GM12878 (cell line): ENCODE measurements around the gene PRPF18. TPM values are rescaled to one million over a fixed set of nuclear protein-coding genes. Genes with fewer than 3 reads are reported as not detected.

Experiments used
- ATAC-seq: fragments of 200-7000 bp; cut with Tn5 transposase; 3 replicates; pipeline ENCODE4 v1.9.1; 2020; ENCODE audit warnings: mild to moderate bottlenecking, moderate library complexity
- BruUV-seq: library from RNA; stranded (reverse); fragments of 400-500 nt; replicated peaks from 2 replicates; lab custom pipeline; 2021; lab: Mats Ljungman, UMichigan
- CTCF ChIA-PET: fragments of 300-600 bp; sonication (Branson Sonifier 250); formaldehyde crosslinking; extraction: SDS; loops from one replicate; lab custom pipeline; 2021; ENCODE audit warnings: inconsistent platforms; lab: Yijun Ruan, JAX
- POLR2A ChIA-PET: fragments of 350-600 bp; formaldehyde crosslinking; extraction: SDS; loops from one replicate; lab custom pipeline; 2021; ENCODE audit warnings: inconsistent platforms; lab: Charles Lee
- RAD21 ChIA-PET: fragments of 300-600 bp; sonication (Branson Sonifier 250); formaldehyde crosslinking; loops from one replicate; lab custom pipeline; 2023; ENCODE audit warnings: antibody characterized with exemption; ENCODE audit not compliant: unreplicated experiment; lab: Charles Lee
- SMC1A ChIA-PET: fragments of 300-600 bp; sonication (Branson Sonifier 250); formaldehyde crosslinking; loops from one replicate; lab custom pipeline; 2023; ENCODE audit not compliant: unreplicated experiment, uncharacterized antibody; lab: Charles Lee
- DNase-seq: peaks from one replicate; pipeline ENCODE4 v3.0.0-alpha.2; 2011; ENCODE audit warnings: low read depth, low spot score
- FAIRE-seq: peaks from 3 replicates; lab custom pipeline; 2011; peaks lifted over from hg19 to GRCh38; lab: Jason Lieb, UNC
- H2AFZ ChIP-seq: 2 replicates; pipeline ENCODE4 v1.6.0; 2011; ENCODE audit warnings: low read depth, low read length, control low read depth; ENCODE audit not compliant: control insufficient read depth
- H3K27ac ChIP-seq: 2 replicates; pipeline ENCODE4 v1.5.1; 2011; ENCODE audit warnings: control low read depth; ENCODE audit not compliant: control insufficient read depth, insufficient read depth
- H3K27me3 ChIP-seq, 2 experiments: replicated peaks in 1 of 2; 2 replicates each; pipeline versions ENCODE4 v1.6.0 to v1.6.1; 2011; ENCODE audit warnings: low read length in 1 of 2; ENCODE audit not compliant: control insufficient read depth in 2 of 2, insufficient read depth in 2 of 2
- H3K36me3 ChIP-seq, 2 experiments: 2 replicates each; pipeline ENCODE4 v1.5.1; 2011; ENCODE audit warnings: low read length in 1 of 2; ENCODE audit not compliant: control insufficient read depth in 2 of 2, insufficient read depth in 2 of 2
- H3K4me1 ChIP-seq: 2 replicates; pipeline ENCODE4 v1.6.1; 2011; ENCODE audit warnings: mild to moderate bottlenecking, low read length, moderate library complexity, mixed read lengths; ENCODE audit not compliant: control insufficient read depth, insufficient read depth
- H3K4me2 ChIP-seq: 2 replicates; pipeline ENCODE4 v1.6.0; 2011; ENCODE audit warnings: control low read depth; ENCODE audit not compliant: control insufficient read depth, insufficient read depth
- H3K4me3 ChIP-seq: fragments of 200-600 bp; sonication (generic); 2 replicates; pipeline ENCODE4 v1.5.1; 2016
- H3K79me2 ChIP-seq: 2 replicates; pipeline ENCODE4 v1.6.0; 2011; ENCODE audit warnings: low read length; ENCODE audit not compliant: control insufficient read depth, insufficient read depth
- H3K9ac ChIP-seq: 2 replicates; pipeline ENCODE4 v1.8.0; 2011; ENCODE audit warnings: low read length, control low read depth, mixed read lengths; ENCODE audit not compliant: control insufficient read depth, insufficient read depth
- H3K9me3 ChIP-seq: replicated peaks from 3 replicates; pipeline ENCODE4 v1.5.1; 2011; ENCODE audit warnings: mild to moderate bottlenecking, low read length; ENCODE audit not compliant: control insufficient read depth, insufficient read depth
- H4K20me1 ChIP-seq: 2 replicates; pipeline ENCODE4 v1.6.0; 2011; ENCODE audit not compliant: control insufficient read depth, insufficient read depth
- BCL3 ChIP-seq: IDR thresholded peaks from 2 replicates; pipeline ENCODE4 v1.6.1; 2011; ENCODE audit warnings: borderline replicate concordance, low read depth, mild to moderate bottlenecking, moderate library complexity, low read length; ENCODE audit not compliant: insufficient read depth, poor library complexity, severe bottlenecking
- BMI1 ChIP-seq: fragments of 450-650 bp; IDR thresholded peaks from 2 replicates; pipeline ENCODE4 v1.6.1; 2016; ENCODE audit warnings: mild to moderate bottlenecking, moderate library complexity, borderline replicate concordance
- ESRRA ChIP-seq: IDR thresholded peaks from 2 replicates; pipeline ENCODE4 v1.6.1; 2012; ENCODE audit warnings: mild to moderate bottlenecking, low read length, improper control_type of control experiment
- HDAC2 ChIP-seq: fragments of 200-600 bp; sonication (generic); IDR thresholded peaks from 2 replicates; pipeline ENCODE4 v1.6.1; 2017
- MTA2 ChIP-seq: fragments of 450-650 bp; IDR thresholded peaks from 2 replicates; pipeline ENCODE4 v1.6.1; 2016; ENCODE audit warnings: low read depth, mild to moderate bottlenecking, moderate library complexity
- STAT3 ChIP-seq: IDR thresholded peaks from 2 replicates; pipeline ENCODE4 v1.6.1; 2011; ENCODE audit warnings: low read depth, low read length, improper control_type of control experiment
- ZSCAN29 ChIP-seq: fragments of 450-650 bp; IDR thresholded peaks from 2 replicates; pipeline ENCODE4 v1.6.1; 2017; ENCODE audit warnings: mild to moderate bottlenecking, moderate library complexity
- WGBS: methylation state at CpG from one replicate; pipeline ENCODE4 v1.1.6; 2016; ENCODE audit warnings: low lambda C conversion rate; ENCODE audit not compliant: insufficient replicate concordance, insufficient coverage; ENCODE audit errors: missing lambda C conversion rate; 5-methylcytosine and 5-hydroxymethylcytosine counted together
- in situ Hi-C: fragments of 300-500 bp; cut with MboI; formaldehyde crosslinking; loops from 9 replicates; pipeline ENCODE4 v1.14.3; 2018; ENCODE audit warnings: mixed read lengths
- intact Hi-C: fragments of 100-400 bp; cut with micrococcal nuclease; formaldehyde crosslinking; loops from one replicate; pipeline ENCODE4 v1.14.2; 2022; ENCODE audit not compliant: unreplicated experiment
- polyA plus RNA-seq, 11 experiments: library from polyadenylated mRNA; depleted of rRNA in 4 of 11; unstranded in 6 of 11; stranded (reverse) in 5 of 11; fragments of >200 nt; fragmentation: Nextera tagmentation in 4 of 11; fragmentation: Illumina TruSeq in 1 of 11; extraction: Ambion mirVana in 4 of 11; extraction: Trizol in 1 of 11; gene quantifications; 1 replicate in 1 of 11; 2 replicates in 10 of 11; pipeline versions ENCODE4 v1.2.1 to v1.2.3, GENCODE V29; 2011 to 2016; ENCODE audit warnings: inconsistent platforms in 2 of 11, missing spikeins in 2 of 11, low read depth in 1 of 11
- total RNA-seq, 4 experiments: library from RNA; depleted of rRNA in 3 of 4; stranded (reverse); fragments of >200 nt in 3 of 4; fragmentation: Illumina TruSeq in 1 of 4; extraction: Trizol in 1 of 4; gene quantifications; 2 replicates each; pipeline versions ENCODE4 v1.2.1 to v1.2.3, GENCODE V29; 2013 to 2021

PRPF18 gene
- total and polyA plus RNA-seq, 10 of the 15 experiments (the other 5 are each of a cell fraction or from before 2014, with no cell fraction given), result 15.6 to 35.8 (median 28.8) TPM

DNA sequence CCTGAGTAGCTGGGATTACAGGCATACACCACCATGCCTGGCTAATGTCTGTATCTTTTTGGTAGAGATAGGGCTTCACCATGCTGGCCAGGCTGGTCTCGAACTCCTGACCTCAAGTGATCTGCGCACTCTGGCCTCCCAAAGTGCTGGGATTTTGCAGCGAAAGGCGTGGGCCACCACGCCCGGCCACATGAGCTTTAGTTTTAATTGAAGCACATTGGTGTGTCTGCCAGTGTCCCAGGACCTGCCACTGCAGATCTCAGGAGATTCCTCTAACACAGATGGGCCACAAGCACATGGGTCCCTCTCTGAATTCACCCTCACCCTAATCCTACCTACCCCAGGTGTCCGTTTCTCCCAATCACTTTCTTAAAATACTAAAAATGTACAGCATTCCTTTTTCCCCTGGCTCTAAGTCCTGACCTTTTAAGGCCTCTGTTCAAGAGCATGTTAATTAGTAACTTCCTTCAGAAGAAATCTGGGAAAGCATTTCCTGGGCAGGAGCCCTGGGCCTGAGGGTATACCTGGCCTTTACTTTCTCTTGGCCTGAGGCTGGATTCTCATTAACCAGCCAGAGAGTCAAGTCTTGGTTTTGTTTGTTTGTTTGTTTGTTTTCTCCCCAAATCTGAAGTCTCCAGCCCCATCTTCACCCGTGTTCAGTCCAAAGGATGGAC, 82.6 kb downstream of the PRPF18 start:
- Histone ChIP-seq H3K9me3 (no peaks in the 10 kb centered on the region), H3K79me2 (no peaks in the 10 kb centered on the region), H3K4me3 (no peak overlapping the region), H3K27me3 (no peaks in the 10 kb centered on the region), H2AFZ (no peak overlapping the region), H3K9ac (no peak overlapping the region), H3K4me1 (no peaks in the 10 kb centered on the region), H3K36me3 (peaks cover 28 to 32% of the 10 kb centered on the region in 2 experiments), H4K20me1 (no peaks in the 10 kb centered on the region; the same call in 1 of the 2 replicates), H3K4me2 (no peak overlapping the region), H3K27ac (no peak overlapping the region)
- FAIRE-seq, result no peak
- intact Hi-C loops (no loop called here), in situ Hi-C loops (loop anchor here (5.0 kb wide), 1 partner anchor 108 kb away; no protein-coding TSS in a partner anchor)
- 74% methylated on average over 8 of the region's 8 CpGs for WGBS
- ChIA-PET CTCF (interaction anchor here (1.1 kb wide), 1 partner anchor 424 kb away, joined by 3 read pairs; no protein-coding TSS in a partner anchor), RAD21 (no interaction called here), POLR2A (interaction anchor here (0.6 kb wide), 1 partner anchor 16 kb away, joined by 3 read pairs; no protein-coding TSS in a partner anchor), SMC1A (interaction anchor here (1.0 to 1.1 kb wide), 2 partner anchors 8 to 37 kb away, joined by 3 to 4 read pairs; no protein-coding TSS in a partner anchor)
- no TSS peak for BruUV-seq
- TF ChIP-seq BCL3, result no peak
- TF ChIP-seq MTA2, result no peak
- TF ChIP-seq STAT3, result no peak
- TF ChIP-seq ZSCAN29, result no peak
- TF ChIP-seq BMI1, result no peak
- no peak for TF ChIP-seq HDAC2
- TF ChIP-seq ESRRA, result no peak
- ATAC-seq, result no peak
- DNase-seq, result no peak
